GM19395 (cell line): ENCODE data around the gene TSPAN32.
"Not testable (repeated sequence)": the region's sequence is repeated elsewhere in the genome, so short reads cannot be mapped to it uniquely, and the experiment has no call there.

Experiments used
- ATAC-seq: cut with Tn5 transposase; IDR thresholded peaks from one replicate; pipeline ENCODE4 v1.9.1; 2021; ENCODE audit warnings: mild to moderate bottlenecking, moderate library complexity; ENCODE audit not compliant: unreplicated experiment

TSPAN32 gene

DNA sequence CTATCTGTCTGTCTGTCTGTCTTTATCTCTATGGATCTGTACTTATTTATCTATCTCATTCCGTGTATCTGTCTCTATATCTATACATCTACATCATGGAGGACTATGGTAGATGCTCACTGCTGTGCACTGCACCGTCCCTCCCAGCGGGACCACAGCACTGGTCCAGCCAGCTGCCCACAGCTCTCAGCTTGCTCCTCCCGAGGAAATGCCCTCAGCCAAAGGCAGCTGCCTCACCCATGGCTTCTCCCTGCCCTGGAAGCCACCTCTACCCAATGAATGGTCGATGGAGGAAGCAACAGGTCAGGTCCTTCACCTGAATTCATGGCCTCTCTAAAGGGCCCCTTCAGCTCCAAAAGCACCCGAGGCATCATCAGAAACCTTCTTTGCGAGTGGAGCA lies 60.6 kb downstream of the TSPAN32 start:
- no peak for ATAC-seq

DNA sequence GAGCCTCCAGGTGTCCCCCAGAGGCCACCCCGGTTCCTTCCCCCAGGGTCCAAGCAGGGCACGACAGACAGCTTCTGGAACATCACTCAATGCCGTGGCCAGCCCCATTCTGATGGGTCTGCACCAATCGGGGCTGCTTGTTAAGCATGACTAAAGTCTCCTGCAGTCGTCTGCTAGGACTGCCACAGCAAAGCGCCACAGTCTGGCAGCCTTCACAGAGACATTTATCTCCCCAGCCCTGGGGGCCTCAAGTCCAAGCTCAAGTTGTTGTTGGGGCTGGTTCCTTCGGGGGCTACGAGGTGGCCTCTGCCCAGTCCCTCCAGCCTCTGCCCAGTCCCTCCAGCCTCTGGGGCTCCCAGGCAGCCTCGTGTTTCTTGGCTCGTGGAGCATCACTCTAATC lies 61.3 kb downstream of the TSPAN32 start:
- no peak for ATAC-seq

DNA sequence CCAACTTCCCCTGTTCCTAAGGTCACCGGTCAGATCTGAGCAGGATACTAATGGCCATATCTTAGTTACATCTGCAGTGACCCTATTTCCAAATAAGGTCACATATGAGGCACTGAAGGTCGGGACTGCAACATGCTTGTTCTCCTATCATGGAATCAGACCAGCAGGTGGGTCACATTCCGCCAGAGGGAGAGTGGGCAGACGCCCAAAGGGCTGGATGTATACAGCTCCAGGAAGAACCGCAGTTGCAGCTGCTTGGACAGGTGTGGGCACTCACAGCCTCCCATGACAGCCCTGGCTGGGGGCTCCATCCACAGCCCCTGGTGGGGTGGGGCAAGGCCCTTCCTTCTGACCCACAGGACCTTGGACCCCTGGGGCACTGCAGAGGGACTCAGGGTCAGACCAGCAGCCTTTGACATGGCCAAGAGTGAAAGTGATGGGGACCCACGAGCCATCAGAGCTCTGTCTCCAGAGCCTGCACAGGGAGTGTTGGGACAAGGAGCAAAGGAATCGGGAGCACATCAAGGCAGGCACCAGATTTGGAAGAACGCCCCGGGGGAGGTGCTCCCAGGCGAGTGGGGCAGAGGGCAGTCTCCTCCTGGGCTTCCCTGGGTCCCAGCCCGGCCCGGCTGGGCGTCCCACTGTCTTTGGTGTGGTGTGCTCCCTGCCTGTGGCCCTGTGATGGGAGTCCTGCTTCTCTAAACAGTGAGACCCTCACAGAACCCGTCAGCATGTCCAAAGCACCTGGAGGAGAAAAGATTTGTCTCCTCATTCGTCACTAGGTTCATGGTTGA lies 62.0 kb downstream of the TSPAN32 start:
- no peak for ATAC-seq

DNA sequence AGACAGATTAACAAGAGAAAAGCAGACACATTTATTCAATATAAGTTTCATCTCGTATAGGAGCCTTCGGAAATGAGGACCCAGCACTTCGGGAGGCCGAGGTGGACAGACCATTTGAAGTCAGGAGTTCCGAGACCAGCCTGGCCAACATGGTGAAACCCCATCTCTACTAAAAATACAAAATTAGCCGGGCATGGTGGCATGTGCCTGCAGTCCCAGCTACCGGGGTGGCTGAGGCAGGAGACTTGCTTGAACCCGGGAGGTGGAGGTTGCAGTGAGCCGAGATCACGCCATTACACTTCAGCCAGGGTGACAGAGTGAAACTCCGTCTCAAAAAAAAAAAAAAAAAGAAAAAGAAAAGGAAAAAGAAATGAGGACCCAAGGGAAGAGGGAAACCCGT lies 62.6 kb downstream of the TSPAN32 start:
- not testable (repeated sequence) for ATAC-seq

DNA sequence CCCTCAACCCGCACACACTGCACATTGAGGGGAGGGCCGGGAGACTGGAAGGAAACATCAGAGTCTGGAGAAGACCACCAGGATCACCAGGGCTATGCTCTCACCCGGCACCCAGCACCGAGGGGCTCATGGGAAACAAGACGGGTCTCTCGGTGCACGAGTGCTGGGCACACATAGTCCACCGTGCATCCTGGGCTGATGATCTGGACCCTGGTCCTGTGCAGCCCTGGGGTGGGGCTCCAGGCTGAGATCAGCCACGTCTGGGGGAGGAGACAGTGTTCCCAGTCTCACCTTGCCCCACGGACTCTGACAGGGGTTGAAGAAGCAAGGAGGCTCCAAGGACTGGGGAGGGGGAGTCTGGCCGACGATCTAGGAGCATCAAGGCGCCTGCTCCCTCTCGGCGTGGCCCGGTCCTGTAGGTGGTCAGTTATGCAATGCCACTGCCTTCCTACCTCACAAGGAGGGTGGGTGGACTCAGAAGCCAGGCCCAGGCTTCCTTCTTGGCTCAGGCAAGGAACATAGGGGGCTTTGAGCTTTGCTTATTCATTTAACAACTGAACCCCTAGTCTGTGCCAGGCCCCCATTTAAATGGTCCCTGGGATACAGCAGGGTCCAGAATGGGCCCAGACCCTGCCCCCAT lies 63.9 kb downstream of the TSPAN32 start:
- no peak for ATAC-seq

DNA sequence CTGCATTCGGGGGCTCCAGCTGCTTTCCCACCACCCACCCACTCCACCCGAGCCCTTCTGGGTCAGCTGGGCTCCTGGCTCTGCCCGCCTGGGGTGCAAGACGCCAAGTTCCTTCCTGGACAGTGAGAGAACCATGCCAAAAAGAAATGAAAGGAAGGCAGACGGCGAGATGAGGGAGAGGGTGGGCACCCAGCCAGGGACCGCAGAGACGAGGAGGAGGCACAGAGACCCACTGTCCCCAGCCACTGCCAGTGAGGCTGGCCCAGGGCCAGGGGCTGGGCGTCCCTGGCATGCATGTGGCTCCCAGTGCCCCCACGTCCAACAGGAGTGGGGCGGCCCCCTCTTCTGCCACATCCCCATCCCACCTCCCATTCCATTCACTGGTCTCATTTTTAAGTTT lies 64.5 kb downstream of the TSPAN32 start:
- no peak for ATAC-seq

DNA sequence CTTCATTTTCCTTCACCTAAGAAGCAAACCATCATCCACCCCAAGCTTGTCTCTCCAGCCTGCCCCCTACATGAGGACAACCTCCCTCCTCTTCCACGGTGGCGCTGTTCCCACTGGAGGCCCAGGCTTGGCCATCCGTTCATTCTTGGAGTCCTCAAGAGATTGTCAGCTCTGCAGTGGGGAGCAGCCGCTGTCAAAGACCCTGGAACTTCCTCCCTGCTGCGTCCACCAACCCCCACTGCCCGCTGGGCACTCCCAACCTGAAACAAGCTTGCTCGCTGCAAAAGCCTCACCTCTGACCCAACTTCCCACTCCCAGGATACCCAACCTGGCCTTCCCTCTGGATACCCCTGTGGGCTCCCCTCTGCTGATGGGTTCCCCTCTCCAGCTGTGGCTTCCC lies 64.9 kb downstream of the TSPAN32 start:
- ATAC-seq: no peak

DNA sequence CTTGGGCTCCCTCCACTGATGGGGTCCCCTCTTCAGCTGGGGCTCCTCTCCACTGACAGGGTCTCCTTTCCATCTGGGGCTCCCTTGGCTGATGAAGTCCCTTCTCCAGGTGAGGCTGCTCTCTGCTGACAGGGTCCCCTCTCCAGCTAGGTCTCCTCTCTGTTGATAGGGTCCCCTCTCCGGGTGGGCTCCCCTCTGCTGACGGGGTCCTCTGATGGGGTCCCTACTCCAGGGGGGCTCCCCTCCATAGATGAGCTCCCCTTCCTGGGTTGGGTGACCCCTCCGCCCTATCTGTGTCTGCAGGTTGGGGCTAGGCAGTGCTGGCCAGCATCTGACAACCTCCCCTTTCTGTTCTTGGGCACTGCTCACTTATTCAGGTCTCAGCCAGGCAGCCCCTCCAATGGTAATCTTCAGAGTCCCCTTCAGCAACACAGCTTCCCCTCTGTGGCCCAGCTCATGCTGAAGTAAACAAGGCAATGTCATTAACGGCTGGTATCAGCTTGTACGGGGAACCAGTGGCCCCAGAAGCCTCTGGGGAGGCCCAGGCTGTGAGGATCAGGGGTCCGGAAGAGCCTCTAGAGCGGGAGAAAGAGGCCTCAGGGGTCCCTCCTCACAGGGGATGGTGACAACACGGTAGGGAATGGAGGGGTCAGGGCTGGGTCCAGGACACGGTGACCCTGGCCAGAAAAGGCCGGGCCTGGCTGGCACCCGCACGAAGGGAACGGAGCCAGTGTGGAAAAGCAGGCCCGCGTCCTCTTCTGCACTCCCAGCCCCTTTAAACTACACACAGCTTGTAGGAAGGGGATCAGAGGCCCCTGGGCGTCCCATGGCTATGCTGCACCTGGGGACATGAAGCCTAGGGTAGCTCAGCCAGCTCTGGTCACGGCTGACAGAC lies 65.7 kb downstream of the TSPAN32 start:
- no peak for ATAC-seq
